Measurements from ENCODE around the gene PLCXD3.

The PLCXD3 gene

GRCh38 chr5:41356786-41357185 is 153.6 kb downstream of the PLCXD3 start:
- ATAC-seq: no peak
- no peak for TF ChIP-seq CSDC2 (CRISPR knock-in tag; IDR thresholded peaks at IDR 0.05)
- TF ChIP-seq ZC3H10 (CRISPR knock-in tag; IDR thresholded peaks at IDR 0.05): no peak
- TF ChIP-seq BACH2 (CRISPR knock-in tag; IDR thresholded peaks at IDR 0.05; ENCODE audit: borderline replicate concordance): no peak
- no peak for TF ChIP-seq ARNTL (CRISPR knock-in tag; IDR thresholded peaks at IDR 0.05; ENCODE audit: borderline replicate concordance, low read depth)
- TF ChIP-seq PATZ1 (CRISPR knock-in tag; IDR thresholded peaks at IDR 0.05; ENCODE audit: borderline replicate concordance): no peak
- TF ChIP-seq TSHZ2 (CRISPR knock-in tag; IDR thresholded peaks at IDR 0.05): no peak
- no peak for TF ChIP-seq TOX (CRISPR knock-in tag; IDR thresholded peaks at IDR 0.05; ENCODE audit: borderline replicate concordance)
- no peak for TF ChIP-seq ESRRG (CRISPR knock-in tag; IDR thresholded peaks at IDR 0.05)
- TF ChIP-seq POU6F1 (CRISPR knock-in tag; IDR thresholded peaks at IDR 0.05; ENCODE audit: borderline replicate concordance, low read depth): no peak
- TF ChIP-seq ZNF70 (CRISPR knock-in tag; IDR thresholded peaks at IDR 0.05): no peak
- TF ChIP-seq RARB (CRISPR knock-in tag; IDR thresholded peaks at IDR 0.05): no peak

- no peak for ATAC-seq
- TF ChIP-seq TCF4 (CRISPR knock-in tag; IDR thresholded peaks at IDR 0.05; ENCODE audit: borderline replicate concordance) (no peak), PPARA (CRISPR knock-in tag; IDR thresholded peaks at IDR 0.05; ENCODE audit: borderline replicate concordance) (no peak), ZC3H10 (CRISPR knock-in tag; IDR thresholded peaks at IDR 0.05) (no peak), ISL1 (CRISPR knock-in tag; IDR thresholded peaks at IDR 0.05) (no peak), CSRNP3 (CRISPR knock-in tag; IDR thresholded peaks at IDR 0.05) (no peak), ZNF565 (CRISPR knock-in tag; conservative IDR thresholded peaks at IDR 0.05; ENCODE audit: low read depth) (no peak), TSHZ2 (CRISPR knock-in tag; IDR thresholded peaks at IDR 0.05) (no peak), CREB5 (CRISPR knock-in tag; IDR thresholded peaks at IDR 0.05; ENCODE audit: low read depth) (no peak), POU6F1 (CRISPR knock-in tag; IDR thresholded peaks at IDR 0.05; ENCODE audit: borderline replicate concordance, low read depth) (no peak), ZFP30 (CRISPR knock-in tag; IDR thresholded peaks at IDR 0.05) (no peak), SNAI2 (CRISPR knock-in tag; IDR thresholded peaks at IDR 0.05) (no peak), TOX (CRISPR knock-in tag; IDR thresholded peaks at IDR 0.05; ENCODE audit: borderline replicate concordance) (no peak), BACH2 (CRISPR knock-in tag; IDR thresholded peaks at IDR 0.05; ENCODE audit: borderline replicate concordance) (no peak), CSDC2 (CRISPR knock-in tag; IDR thresholded peaks at IDR 0.05) (no peak), ESRRG (CRISPR knock-in tag; IDR thresholded peaks at IDR 0.05) (no peak), ARNTL (CRISPR knock-in tag; IDR thresholded peaks at IDR 0.05; ENCODE audit: borderline replicate concordance, low read depth) (no peak)
These were observed 160.6 kb downstream of the PLCXD3 start for GRCh38 chr5:41349846-41350245.
